PC-3 (cell line): ENCODE measurements around the gene RENBP.

ENCODE experiments used
- CTCF ChIP-seq: fragments of 300-600 bp; sonication (generic); conservative IDR thresholded peaks from 2 replicates; pipeline ENCODE4 v1.5.1; 2017; ENCODE audit warnings: antibody characterized with exemption, low read depth, mild to moderate bottlenecking, low read length
- EZH2 ChIP-seq: fragments of 300-600 bp; sonication (generic); IDR thresholded peaks from one replicate; pipeline ENCODE4 v1.6.1; 2017; ENCODE audit warnings: antibody characterized with exemption, mild to moderate bottlenecking, low read length; ENCODE audit not compliant: unreplicated experiment
- EZH2phosphoT487 ChIP-seq: fragments of 300-600 bp; sonication (generic); IDR thresholded peaks from 2 replicates; pipeline ENCODE4 v1.6.1; 2018; ENCODE audit warnings: mild to moderate bottlenecking, antibody characterized with exemption, low read length, borderline replicate concordance

DNA sequence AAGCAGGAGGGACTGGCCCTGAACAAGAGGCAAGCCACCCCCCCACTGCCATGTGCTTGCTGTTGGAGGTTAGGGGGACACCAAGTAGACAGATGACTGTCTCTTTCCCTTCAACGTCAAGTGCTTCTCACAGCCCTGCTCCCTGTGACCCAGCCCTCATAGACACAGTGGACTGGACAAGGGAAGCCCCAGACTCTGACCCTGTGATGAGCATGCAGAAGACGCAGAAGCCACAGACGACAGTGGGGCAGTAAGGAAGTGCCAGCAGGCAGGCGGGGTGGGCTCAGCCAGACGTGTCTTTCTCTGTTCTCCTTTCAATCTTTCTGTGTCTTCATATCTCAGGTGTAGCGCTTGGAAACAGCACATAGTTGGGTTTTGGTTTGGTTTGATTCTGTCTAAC, 56.1 kb downstream of the RENBP start:
- TF ChIP-seq CTCF (no peak), EZH2phosphoT487 (no peak), EZH2 (no peak)
